GM12892 (cell line): ENCODE measurements around the gene ANKS1B.

Source experiments
- POLR2A ChIP-seq: IDR thresholded peaks from 2 replicates; pipeline ENCODE4 v1.6.1; 2011; ENCODE audit warnings: low read depth, low read length, control low read depth
- POLR2AphosphoS5 ChIP-seq: IDR thresholded peaks from 2 replicates; pipeline ENCODE4 v1.6.1; 2011; ENCODE audit warnings: low read depth, low read length, control low read depth
- TAF1 ChIP-seq: IDR thresholded peaks from 2 replicates; pipeline ENCODE4 v1.6.1; 2011; ENCODE audit warnings: low read depth, mild to moderate bottlenecking, control low read depth, low read length, borderline replicate concordance

GRCh38 chr12:100020370-100020769, 35.6 kb upstream of the ANKS1B start:
- TF ChIP-seq POLR2A: no peak
- no peak for TF ChIP-seq TAF1
- TF ChIP-seq POLR2AphosphoS5: no peak
